Measurements from ENCODE around the gene FUT1.

FUT1 gene

DNA sequence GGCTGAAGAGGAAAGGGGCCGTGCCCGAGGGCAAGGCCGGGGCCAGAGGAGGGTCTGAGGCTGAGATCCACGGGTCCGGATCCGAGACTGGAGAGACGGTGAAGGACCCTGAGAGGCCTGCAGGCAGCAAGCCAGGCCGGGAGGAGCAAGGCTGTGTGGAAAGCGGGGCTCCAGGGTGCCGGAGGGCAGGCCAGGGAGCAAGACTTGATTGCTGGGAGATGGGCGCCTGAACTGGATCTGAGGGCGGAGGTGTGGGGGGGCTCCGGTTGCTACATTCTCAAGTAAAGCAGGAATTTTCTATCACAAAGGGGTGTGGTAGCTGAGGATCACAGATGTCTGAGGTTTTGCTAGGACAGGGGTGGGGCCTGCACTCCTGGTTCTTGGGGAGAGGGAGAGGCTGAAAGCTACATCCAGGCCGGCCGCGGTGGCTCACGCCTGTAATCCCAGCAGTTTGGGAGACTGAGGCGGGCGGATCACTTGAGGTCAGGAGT, 36.7 kb downstream of the FUT1 start:
- H3K4me3 ChIP-seq (ENCODE audit: control insufficient read depth, low read depth, low read length), result peak overlapping the region; percentile 62
- DNase-seq (ENCODE audit: low read depth), result peak; percentile 50
- TF ChIP-seq, protein P1, sequence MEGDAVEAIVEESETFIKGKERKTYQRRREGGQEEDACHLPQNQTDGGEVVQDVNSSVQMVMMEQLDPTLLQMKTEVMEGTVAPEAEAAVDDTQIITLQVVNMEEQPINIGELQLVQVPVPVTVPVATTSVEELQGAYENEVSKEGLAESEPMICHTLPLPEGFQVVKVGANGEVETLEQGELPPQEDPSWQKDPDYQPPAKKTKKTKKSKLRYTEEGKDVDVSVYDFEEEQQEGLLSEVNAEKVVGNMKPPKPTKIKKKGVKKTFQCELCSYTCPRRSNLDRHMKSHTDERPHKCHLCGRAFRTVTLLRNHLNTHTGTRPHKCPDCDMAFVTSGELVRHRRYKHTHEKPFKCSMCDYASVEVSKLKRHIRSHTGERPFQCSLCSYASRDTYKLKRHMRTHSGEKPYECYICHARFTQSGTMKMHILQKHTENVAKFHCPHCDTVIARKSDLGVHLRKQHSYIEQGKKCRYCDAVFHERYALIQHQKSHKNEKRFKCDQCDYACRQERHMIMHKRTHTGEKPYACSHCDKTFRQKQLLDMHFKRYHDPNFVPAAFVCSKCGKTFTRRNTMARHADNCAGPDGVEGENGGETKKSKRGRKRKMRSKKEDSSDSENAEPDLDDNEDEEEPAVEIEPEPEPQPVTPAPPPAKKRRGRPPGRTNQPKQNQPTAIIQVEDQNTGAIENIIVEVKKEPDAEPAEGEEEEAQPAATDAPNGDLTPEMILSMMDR (conservative IDR thresholded peaks at IDR 0.05; ENCODE audit: control insufficient read depth, insufficient read depth, low read depth, low read length), result no peak

DNA sequence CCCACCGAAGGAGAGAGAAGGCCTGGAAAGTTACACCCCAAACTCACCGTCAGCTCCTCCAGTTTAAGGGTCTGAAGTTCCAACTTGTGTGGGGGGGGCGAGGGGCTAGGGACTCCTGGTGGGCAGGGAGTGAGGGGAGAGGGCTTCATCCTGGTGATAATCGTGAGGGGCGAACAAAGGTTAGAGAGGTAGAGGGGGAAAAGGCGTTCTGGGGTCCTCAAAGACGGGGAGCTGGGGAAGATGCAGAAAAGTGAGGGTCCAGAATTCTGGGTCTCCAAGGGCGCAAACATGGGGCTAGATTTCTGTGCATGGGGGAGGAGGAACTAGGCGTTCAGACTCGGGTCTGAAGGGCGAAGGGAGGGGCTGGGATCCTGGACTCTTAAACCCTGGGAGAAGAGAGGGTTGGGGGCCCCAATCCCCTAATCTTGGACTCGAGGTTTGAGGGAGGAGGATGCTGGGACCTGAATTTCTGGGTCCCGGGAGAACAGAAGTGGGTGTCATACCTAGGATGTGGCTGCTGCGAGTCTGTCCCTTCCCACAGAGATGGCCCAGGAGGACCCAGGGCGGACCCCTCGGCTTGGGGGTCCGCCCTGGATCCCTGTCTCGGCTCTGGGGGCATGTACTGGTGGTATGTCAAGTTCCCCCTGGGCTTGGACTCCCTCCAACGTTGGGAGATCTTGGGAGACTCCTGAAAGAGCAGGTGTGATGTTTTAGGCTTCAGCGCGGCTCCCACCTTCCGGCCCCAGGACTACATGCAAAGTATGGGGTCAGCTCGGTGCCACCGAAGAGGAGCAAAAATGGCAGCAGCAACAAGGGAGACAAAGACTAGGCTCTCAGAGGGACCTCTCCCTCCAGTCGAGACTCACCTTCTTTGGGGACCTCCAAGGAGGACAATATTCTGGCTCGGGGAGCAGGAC, 37.4 kb downstream of the FUT1 start:
- peak overlapping the region; percentile 62 for H3K4me3 ChIP-seq (ENCODE audit: control insufficient read depth, low read depth, low read length)
- TF ChIP-seq, protein P1 (conservative IDR thresholded peaks at IDR 0.05; ENCODE audit: control insufficient read depth, insufficient read depth, low read depth, low read length), result no peak
- no peak for DNase-seq (ENCODE audit: low read depth)

DNA sequence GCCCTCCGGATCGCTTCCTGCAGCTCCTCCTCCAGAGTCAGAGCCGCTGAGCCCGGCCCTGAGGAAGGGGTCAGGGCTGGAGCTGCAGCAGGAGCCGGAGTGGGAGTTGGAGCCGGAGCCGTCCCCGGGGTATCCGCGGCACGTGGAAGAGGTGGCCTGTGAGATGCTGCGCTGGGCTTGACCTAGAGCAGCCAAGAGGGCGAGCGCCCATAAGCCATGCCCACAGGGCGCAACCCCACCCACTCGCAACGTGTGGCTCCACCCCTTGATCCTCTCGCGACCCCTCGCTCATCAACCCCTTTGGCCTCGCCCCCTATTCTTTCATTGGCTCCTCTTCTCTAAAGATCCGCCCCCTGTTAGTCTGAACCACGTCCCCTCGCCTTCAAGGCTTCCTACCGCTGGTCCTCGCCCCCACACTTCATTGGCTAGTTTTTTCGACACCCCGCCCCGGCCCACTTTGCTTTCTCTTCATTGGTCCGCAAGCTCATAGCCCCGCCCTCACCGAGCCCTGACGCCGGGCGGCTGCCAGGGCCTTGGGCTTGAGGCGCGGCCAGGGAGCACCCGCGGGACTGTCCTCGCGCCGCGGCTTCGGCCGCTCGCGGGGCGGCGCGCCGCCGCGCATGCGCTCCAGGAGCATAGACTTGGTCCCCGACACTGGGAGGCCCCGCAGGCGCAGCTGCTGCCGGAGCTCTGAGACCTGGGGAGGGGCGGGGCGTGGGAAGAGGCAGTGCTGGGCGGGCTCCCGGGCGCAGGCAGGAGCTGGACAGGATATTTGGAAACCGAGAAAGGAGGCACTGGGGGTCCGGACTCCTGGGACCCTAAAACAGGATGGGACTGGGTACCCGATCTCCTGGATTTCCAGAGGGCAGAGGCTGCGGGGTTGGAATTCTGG, 38.3 kb downstream of the FUT1 start:
- peak overlapping the region; percentile 73 for H3K4me3 ChIP-seq (ENCODE audit: control insufficient read depth, low read depth, low read length)
- DNase-seq (ENCODE audit: low read depth), result peak; percentile 98
- TF ChIP-seq, protein P1 (conservative IDR thresholded peaks at IDR 0.05; ENCODE audit: control insufficient read depth, insufficient read depth, low read depth, low read length), result no peak

DNA sequence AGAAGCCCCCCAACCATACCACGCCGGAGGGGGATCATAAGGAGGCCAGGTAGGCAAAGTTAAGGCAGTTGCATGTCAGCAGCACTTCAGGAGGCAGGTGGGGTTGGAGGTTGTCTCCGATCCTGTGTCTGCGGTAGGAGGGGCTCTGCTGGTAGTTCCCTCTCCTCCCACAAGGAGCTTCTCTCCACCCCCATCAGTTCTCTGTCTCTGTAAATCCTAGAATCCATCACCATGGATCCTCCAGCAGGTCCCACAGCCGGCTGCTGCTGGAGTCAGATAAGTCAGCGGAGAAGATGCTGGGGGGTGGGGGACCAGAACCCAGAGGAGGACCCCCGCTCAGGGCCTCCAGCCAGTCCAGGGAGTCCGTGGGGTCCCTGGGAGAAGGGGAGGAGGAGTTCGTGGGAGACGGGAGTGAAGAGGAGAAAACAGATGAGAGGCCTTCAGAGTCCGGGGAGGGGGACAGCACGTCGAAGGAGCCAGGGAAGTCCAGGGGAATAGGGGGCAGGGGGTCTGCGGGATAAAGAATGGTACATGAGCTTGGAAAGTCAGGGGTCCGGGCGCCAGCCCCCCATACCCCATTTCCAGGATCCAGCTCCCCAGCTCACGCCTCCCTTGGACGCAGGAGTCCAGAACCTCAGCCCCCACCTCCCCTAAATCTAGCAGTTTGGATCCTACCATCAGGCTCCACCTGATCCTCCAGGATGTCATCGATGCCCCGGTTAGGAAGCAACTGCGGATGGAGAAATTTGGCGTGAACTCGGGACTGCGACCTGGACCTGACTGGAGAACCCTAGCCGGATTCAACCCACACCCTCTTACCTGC, 39.2 kb downstream of the FUT1 start:
- peak overlapping the region; percentile 73 for H3K4me3 ChIP-seq (ENCODE audit: control insufficient read depth, low read depth, low read length)
- no peak for DNase-seq (ENCODE audit: low read depth)
- TF ChIP-seq, protein P1 (conservative IDR thresholded peaks at IDR 0.05; ENCODE audit: control insufficient read depth, insufficient read depth, low read depth, low read length), result peak; percentile 24

DNA sequence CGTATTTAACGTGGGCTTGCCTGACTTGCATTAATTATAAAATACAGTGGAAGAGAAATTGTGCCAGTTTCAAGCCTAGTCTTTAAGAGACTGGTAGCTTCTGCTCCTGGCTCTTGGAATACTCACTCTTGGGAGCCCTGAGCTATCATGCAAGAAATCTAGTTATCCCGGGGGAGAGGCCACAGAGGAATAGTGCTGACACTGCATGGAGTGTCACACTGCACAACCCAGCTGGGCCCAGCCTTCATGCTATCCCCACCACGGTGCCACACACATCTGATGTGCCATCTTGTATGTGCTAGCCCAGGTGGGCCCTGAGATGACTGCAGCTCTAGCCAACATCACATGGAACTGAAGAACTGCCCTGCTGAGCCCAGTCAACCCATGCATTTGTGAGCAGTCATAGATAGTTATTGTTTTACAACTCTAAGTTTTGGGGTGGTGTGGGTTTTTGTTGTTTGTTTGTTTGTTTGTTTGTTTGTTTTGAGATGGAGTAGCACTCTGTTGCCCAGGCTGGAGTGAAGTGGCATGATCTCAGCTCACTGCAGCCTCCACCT, 41.3 kb downstream of the FUT1 start:
- H3K4me3 ChIP-seq (ENCODE audit: control insufficient read depth, low read depth, low read length), result no peak overlapping the region
- TF ChIP-seq, protein P1 (conservative IDR thresholded peaks at IDR 0.05; ENCODE audit: control insufficient read depth, insufficient read depth, low read depth, low read length), result no peak
- no peak for DNase-seq (ENCODE audit: low read depth)
